ENCODE data around the gene CNRIP1. TPM values are rescaled to one million over a fixed set of nuclear protein-coding genes. Genes with fewer than 3 reads are reported as not detected.

CNRIP1 gene, protein sequence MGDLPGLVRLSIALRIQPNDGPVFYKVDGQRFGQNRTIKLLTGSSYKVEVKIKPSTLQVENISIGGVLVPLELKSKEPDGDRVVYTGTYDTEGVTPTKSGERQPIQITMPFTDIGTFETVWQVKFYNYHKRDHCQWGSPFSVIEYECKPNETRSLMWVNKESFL
- total RNA-seq (ENCODE audit: low replicate concordance), result 40.0 and 46.9 TPM in 2 replicates

DNA sequence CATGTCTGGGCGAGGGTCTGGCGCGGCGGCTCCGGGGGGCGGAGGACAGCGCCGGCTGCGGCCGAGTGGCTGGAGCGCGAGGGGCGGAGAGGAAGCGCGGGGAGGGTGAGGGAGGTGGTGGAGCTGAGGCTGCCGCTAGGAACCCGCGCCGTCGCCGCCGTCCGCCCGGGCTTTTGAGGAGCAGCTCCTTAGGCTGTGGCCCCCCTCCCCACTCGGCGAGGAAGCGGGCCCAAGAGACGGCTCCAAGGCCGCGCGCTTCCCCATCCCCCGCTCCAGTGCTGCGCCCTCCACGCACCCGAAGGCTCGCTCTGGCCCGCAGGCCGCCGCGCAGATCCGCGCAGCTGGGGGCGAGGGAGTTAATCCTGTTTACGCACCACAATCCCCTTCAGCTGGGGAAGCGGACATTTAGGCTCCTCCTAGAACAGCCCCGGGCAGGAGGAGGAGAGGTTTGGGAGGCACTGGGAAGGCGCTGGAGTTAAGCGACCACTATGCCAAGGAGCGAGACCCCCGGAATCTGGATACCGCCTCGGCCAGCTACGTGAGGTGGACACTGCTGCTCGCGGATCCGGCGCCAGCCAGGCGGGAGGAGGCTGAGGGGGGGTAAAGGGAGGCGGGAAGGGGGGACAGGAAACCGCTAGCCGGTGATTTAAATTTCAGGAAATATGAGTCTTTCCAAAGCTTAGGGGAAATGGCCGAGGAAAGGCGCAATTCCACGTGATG lies at the start of gene CNRIP1:
CNRIP1 (minus strand) TSS at position 552 of the 720 bp plus-strand sequence; CDS start at position 3, 549 bp downstream.
- TF ChIP-seq, protein P1, sequence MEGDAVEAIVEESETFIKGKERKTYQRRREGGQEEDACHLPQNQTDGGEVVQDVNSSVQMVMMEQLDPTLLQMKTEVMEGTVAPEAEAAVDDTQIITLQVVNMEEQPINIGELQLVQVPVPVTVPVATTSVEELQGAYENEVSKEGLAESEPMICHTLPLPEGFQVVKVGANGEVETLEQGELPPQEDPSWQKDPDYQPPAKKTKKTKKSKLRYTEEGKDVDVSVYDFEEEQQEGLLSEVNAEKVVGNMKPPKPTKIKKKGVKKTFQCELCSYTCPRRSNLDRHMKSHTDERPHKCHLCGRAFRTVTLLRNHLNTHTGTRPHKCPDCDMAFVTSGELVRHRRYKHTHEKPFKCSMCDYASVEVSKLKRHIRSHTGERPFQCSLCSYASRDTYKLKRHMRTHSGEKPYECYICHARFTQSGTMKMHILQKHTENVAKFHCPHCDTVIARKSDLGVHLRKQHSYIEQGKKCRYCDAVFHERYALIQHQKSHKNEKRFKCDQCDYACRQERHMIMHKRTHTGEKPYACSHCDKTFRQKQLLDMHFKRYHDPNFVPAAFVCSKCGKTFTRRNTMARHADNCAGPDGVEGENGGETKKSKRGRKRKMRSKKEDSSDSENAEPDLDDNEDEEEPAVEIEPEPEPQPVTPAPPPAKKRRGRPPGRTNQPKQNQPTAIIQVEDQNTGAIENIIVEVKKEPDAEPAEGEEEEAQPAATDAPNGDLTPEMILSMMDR (IDR thresholded peaks at IDR 0.05; ENCODE audit: insufficient read depth, low read length), result no peak
- peak; percentile 81 for DNase-seq (ENCODE audit: low read depth)
- peak within 1 kb of the TSS; percentile 85 for H3K4me3 ChIP-seq (ENCODE audit: low read depth, low read length)

- no peak for DNase-seq (ENCODE audit: low read depth)
- TF ChIP-seq, protein P1 (IDR thresholded peaks at IDR 0.05; ENCODE audit: insufficient read depth, low read length), result no peak
- no peak overlapping the region for H3K4me3 ChIP-seq (ENCODE audit: low read depth, low read length)
Observed at GRCh38 chr2:68369337-68369734, 49.6 kb upstream of the CNRIP1 start.

DNA sequence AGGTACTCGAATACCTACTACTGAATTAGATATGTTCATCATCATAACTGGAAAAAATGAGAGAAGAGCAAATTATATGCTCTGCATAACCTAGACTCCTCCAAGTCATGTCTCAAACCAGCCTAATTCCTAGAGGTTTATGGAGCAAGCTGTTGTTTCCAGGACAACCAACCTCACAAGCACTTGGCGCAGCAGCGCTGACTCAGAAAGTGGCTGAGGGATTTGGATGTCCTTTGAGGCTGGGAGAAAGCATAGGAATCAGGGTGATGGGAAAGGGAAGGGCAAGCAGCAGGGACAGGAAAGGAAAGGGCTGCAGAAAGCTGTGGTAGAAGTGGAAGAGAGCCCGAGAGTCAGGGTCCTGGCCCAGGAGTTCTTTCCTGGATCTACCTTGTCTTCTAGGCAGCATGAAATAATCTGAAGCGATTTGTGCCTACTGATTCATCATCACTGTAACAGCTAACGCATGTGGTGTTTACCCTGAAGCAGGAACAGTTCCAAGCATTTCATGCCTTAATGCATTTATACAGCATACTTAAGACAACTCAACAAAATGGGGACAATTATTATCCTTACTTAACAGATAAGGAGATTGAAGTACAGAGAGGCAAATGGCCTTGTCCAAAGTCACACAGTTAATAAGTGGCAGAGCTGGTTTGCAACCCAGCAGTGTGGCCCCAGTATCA lies 49.0 kb upstream of the CNRIP1 start:
- peak; percentile 77 for DNase-seq (ENCODE audit: low read depth)
- TF ChIP-seq, protein P1 (IDR thresholded peaks at IDR 0.05; ENCODE audit: insufficient read depth, low read length), result no peak
- no peak overlapping the region for H3K4me3 ChIP-seq (ENCODE audit: low read depth, low read length)

GRCh38 chr2:68367953-68368653 lies 48.4 kb upstream of the CNRIP1 start:
- TF ChIP-seq, protein P1 (IDR thresholded peaks at IDR 0.05; ENCODE audit: insufficient read depth, low read length), result no peak
- DNase-seq (ENCODE audit: low read depth), result peak; percentile 3
- no peak overlapping the region for H3K4me3 ChIP-seq (ENCODE audit: low read depth, low read length)

GRCh38 chr2:68366083-68366560 lies 46.4 kb upstream of the CNRIP1 start:
- no peak overlapping the region for H3K4me3 ChIP-seq (ENCODE audit: low read depth, low read length)
- TF ChIP-seq, protein P1 (IDR thresholded peaks at IDR 0.05; ENCODE audit: insufficient read depth, low read length), result no peak
- no peak for DNase-seq (ENCODE audit: low read depth)

GRCh38 chr2:68365087-68365486 lies 45.3 kb upstream of the CNRIP1 start, which contains the start of gene PLEK:
TSS of gene PLEK (plus strand) at chr2:68365282. CDS start at chr2:68365352, 70 bp downstream.
- no peak for DNase-seq (ENCODE audit: low read depth)
- TF ChIP-seq, protein P1 (IDR thresholded peaks at IDR 0.05; ENCODE audit: insufficient read depth, low read length), result no peak
- H3K4me3 ChIP-seq (ENCODE audit: low read depth, low read length), result no peak within 1 kb of the TSS

Measured in fibroblast of the aortic adventitia (primary cell).